H4 (cell line): ENCODE data around the gene MYBPC1. TPM values are rescaled to one million over a fixed set of nuclear protein-coding genes. Genes with fewer than 3 reads are reported as not detected.
"Not testable (repeated sequence)": the region's sequence is repeated elsewhere in the genome, so short reads cannot be mapped to it uniquely, and the experiment has no call there.

Experiments used
- DNase-seq: peaks from one replicate; pipeline ENCODE4 v3.0.0-alpha.2; 2015; ENCODE audit warnings: low spot score
- total RNA-seq: library from RNA; depleted of rRNA; stranded (reverse); fragments of >200 nt; shearing (Covaris generic); gene quantifications from 2 replicates; pipeline ENCODE4 v1.2.3, GENCODE V29; 2014; rRNA removed

The MYBPC1 gene
- total RNA-seq, 1 experiment from 2014 or later = not detected

DNA sequence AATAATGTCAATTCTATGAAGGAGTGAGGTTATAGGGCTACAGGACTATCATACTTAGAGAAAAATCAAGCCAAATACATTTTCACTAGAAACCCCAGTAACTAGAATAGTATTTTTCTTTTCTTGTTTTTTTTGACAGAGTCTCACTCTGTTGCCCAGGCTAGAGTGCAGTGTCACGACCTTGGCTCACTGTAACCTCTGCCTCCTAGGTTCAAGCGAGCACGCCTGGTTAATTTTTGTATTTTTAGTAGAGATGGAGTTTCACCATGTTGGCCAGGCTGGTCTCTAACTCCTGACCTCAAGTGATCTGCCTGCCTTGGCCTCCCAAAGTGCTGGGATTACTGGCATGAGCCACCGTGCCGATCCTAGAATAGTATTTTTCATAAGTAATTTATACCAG is 139.7 kb downstream of the MYBPC1 start:
- not testable (repeated sequence) for DNase-seq

Other genes starting within 250 kb of the MYBPC1 start
- 56.1 and 80.1 TPM in 2 replicates for gene ARL1, start 187.2 kb upstream of the MYBPC1 start, total RNA-seq
- gene SPIC, start 119.6 kb upstream of the MYBPC1 start, total RNA-seq = not detected in 2 replicates
- gene CHPT1, start 102.7 kb downstream of the MYBPC1 start, total RNA-seq = 57.1 and 58.9 TPM in 2 replicates
- gene SYCP3, start 144.5 kb downstream of the MYBPC1 start, total RNA-seq = not detected in 2 replicates
- 11.9 and 18.4 TPM in 2 replicates for gene GNPTAB, start 236.0 kb downstream of the MYBPC1 start, total RNA-seq